Fibroblast of skin of right quadriceps (primary cell): ENCODE measurements around the gene ADCY1.
"Not testable (repeated sequence)": the region's sequence is repeated elsewhere in the genome, so short reads cannot be mapped to it uniquely, and the experiment has no call there.

Experiments used
- DNase-seq: peaks from one replicate; pipeline ENCODE4 v3.0.0-alpha.2; 2013

The ADCY1 gene

GRCh38 chr7:45573661-45574415 is at the start of gene ADCY1:
ADCY1 (plus strand) TSS chr7:45574368; CDS start chr7:45574544, 176 bp downstream.
- peak; percentile 9 for DNase-seq

- no peak for DNase-seq
Observed at GRCh38 chr7:45524445-45524844, 49.7 kb upstream of the ADCY1 start.

DNA sequence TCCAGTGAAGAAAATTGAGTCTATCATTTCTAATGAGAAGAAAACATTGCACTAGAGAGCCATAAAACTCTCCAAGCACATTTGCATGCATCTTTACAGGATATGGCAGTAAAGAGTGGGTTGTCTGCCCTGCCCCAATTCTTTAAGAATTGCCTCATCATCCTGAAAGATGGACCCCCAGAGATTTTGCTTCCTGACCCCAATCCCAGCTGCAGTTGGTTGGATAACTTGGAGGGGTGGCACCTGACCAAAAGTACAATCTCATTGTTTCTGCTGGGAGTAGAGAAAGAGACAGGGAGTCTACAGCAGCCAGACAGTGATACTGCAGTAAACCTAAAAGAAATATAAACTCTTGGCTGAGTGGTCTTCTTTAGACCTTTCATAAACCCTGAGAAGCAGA is 49.1 kb upstream of the ADCY1 start:
- no peak for DNase-seq

DNA sequence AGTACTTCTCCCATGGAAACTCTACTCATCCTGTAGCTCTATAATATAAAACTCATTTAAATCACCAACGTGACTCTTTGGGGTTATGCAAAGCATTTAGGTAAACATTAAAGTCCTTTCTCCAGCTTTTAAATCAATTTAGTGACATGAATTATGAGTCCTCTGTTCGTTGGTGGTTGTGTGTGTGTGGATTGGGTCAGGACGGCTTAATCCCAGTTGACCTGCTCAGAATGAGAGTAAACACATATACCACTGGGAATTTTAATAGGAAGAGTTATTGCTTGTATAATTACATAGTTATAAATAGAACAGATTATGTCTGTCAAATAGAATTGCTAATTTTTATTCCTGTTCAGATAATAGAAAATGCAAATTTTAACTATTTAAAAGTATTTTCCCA is 30.7 kb upstream of the ADCY1 start:
- no peak for DNase-seq

DNA sequence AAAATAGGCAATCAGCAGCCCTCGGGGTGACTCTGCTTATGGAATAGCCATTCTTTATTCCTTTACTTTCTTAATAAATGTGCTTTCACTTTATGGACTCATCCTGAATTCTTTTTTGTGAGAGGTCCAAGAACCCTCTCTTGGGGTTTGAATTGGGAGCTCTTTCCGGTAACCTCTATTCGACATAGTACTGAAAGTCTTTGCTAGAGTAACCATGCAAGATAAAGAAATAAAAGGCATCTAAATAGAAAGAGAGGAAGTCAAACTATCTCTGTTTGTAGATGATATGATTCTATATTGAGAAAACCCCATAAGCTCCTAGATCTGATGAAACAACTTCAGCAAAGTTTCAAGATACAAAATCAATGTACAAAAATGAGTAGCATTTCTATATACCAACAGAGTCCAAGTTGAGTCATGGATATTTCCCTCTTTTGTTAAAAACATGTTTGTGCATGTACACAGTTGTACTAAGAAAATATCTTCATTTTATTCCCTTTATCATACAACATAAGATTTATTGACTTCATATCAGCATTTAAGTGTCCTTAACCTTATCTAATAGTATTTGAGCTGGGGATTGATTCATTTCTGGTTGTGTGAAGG is 29.0 kb upstream of the ADCY1 start:
- DNase-seq, result not testable (repeated sequence)

GRCh38 chr7:45548917-45549316 is 25.3 kb upstream of the ADCY1 start:
- DNase-seq, result not testable (repeated sequence)

GRCh38 chr7:45563401-45563800 is 10.8 kb upstream of the ADCY1 start:
- no peak for DNase-seq

DNA sequence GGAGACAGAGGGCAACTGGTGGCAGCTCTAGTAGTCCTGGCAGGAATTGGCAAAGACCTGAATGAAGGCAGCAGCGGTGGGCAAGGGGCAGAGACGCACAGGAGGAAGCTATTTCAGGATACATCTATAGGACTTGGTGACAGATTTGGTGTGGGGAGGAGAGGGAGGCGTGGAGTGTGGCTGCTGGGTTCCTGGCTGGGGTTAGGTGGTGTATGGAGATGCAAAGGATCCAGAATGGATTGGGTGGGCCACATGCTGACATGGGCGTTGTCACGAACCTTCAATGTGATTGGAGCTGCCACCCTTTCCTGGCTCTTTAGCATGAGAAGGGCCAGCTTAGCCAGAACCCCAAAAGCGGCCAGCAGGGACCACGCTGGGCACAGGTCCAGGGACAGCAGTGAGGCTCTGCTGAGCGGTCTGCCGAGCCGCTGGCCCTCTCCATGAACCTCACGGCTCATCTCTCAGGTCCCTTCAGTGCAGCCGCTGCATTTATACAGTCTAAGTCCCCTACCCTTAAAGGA is 10.2 kb upstream of the ADCY1 start:
- no peak for DNase-seq

DNA sequence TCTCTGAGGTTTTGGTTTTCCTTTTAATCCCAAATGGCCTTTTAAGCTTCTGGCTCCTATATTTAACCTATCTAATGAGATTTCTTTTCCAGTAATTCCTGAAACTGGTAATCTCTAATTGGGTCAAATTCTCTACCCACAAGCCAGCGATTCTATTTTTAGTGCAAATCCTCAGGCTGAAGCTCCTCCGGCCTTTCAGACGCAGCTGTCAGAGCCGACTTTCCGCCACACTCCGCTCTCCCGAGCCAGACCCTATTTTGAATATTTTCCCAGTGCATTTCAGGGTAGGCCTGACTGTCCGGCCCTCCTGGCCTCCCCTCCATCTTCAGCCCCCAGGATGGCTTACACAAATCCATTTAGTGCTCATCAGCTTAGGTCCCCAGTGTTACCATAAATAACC is 9.7 kb upstream of the ADCY1 start:
- no peak for DNase-seq

GRCh38 chr7:45564886-45565455 is 9.2 kb upstream of the ADCY1 start:
- DNase-seq, result no peak

DNA sequence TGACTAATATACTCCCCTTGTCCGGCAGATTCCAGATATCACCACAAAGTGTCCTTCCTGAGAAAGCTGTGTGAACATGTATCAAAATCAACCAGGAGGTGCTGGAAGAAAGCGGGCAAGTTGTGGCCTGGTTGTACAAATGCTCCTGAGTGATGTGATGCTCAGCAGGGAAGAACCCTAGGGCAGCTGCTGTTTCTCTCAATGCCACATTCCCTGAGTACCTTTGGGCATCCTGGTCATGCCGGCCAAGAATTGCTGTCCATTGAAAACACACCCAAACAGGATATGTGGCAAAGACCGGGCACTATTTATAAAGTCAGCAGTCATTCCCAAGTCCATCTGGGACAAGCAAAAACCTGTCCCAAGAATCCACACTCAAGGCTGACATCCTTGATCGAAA is 7.8 kb upstream of the ADCY1 start:
- no peak for DNase-seq

GRCh38 chr7:45566961-45567360 is 7.2 kb upstream of the ADCY1 start:
- DNase-seq, result no peak

- DNase-seq, result no peak
Observed at GRCh38 chr7:45567713-45568112, 6.5 kb upstream of the ADCY1 start.

- DNase-seq, result no peak
Observed at GRCh38 chr7:45568536-45569289, 5.5 kb upstream of the ADCY1 start.

GRCh38 chr7:45569290-45569685 is 4.9 kb upstream of the ADCY1 start:
- DNase-seq, result no peak

GRCh38 chr7:45570797-45571196 is 3.4 kb upstream of the ADCY1 start:
- DNase-seq, result no peak

- no peak for DNase-seq
Observed at GRCh38 chr7:45573204-45573603, 964 bp upstream of the ADCY1 start.

DNA sequence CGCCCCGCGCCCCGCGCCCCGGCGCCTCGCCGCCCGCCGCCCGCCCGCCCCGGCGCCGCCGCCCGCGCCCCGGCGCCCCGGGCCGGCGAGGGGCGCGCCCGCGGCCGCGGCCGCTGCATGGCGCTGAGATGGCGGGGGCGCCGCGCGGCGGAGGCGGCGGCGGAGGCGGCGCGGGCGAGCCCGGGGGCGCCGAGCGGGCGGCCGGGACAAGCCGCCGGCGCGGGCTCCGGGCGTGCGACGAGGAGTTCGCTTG is 174 bp downstream of the ADCY1 start:
- DNase-seq, result no peak

DNA sequence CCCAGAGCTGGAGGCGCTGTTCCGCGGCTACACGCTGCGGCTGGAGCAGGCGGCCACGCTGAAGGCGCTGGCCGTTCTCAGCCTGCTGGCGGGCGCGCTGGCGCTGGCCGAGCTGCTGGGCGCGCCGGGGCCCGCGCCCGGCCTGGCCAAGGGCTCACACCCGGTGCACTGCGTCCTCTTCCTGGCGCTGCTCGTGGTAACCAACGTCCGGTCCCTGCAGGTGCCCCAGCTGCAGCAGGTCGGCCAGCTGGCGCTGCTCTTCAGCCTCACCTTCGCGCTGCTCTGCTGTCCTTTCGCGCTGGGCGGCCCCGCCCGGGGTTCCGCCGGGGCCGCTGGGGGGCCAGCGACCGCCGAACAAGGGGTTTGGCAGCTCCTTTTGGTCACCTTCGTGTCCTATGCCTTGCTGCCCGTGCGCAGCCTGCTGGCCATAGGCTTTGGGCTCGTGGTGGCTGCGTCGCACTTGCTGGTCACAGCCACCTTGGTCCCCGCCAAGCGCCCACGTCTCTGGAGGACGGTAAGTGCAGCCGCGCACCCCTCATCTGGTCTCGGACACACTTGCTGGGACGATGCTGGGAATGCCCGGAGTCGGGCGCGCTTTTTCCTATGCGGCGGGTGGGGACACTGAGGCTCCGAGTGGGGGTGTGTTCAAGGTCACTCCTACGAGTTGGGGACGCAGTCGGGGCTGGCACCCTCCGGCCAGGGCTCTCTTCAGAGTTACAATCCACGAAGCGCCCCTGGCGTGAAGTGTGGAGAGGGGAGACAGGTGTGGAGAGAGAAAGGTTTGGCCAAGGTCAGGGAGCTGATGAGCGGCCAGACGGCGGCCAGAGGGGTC is 717 bp downstream of the ADCY1 start:
- peak; percentile 49 for DNase-seq

GRCh38 chr7:45575501-45576248 is 1.5 kb downstream of the ADCY1 start:
- no peak for DNase-seq

GRCh38 chr7:45576249-45576929 is 2.2 kb downstream of the ADCY1 start:
- DNase-seq, result peak; percentile 9
